Tibial nerve (tissue), 4 donors: ENCODE results near the gene GARIN3. TPM values are rescaled to one million over a fixed set of nuclear protein-coding genes. Genes with fewer than 3 reads are reported as not detected.
"Not testable (repeated sequence)": the region's sequence is repeated elsewhere in the genome, so short reads cannot be mapped to it uniquely, and the experiment has no call there.

ENCODE experiments used
- DNase-seq, 2 donors: peaks; one replicate each; pipeline ENCODE4 v3.0.0-alpha.2; 2019; ENCODE audit warnings: low spot score in 2 of 2
- H3K27ac ChIP-seq, 4 donors: fragments of 200-600 bp; sonication (generic) in 3 of 4; one replicate each; pipeline ENCODE4 v1.5.1; 2017 to 2019; ENCODE audit warnings: mild to moderate bottlenecking in 1 of 4
- H3K27me3 ChIP-seq, 2 donors: fragments of 200-600 bp; sonication (generic) in 1 of 2; one replicate each; pipeline versions ENCODE4 v1.5.1 to v1.6.0; 2017 to 2019
- H3K36me3 ChIP-seq, 3 donors: fragments of 200-600 bp; sonication (generic); one replicate each; pipeline ENCODE4 v1.5.1; 2018 to 2019
- H3K4me1 ChIP-seq, 4 donors: fragments of 200-600 bp; sonication (generic) in 3 of 4; one replicate each; pipeline ENCODE4 v1.5.1; 2017 to 2019
- H3K4me3 ChIP-seq, 4 donors: fragments of 200-600 bp; sonication (generic) in 3 of 4; one replicate each; pipeline ENCODE4 v1.5.1; 2017 to 2019; ENCODE audit warnings: mild to moderate bottlenecking in 1 of 4, moderate library complexity in 1 of 4
- H3K9me3 ChIP-seq, 4 donors: fragments of 200-600 bp; sonication (generic) in 3 of 4; one replicate each; pipeline ENCODE4 v1.5.1; 2017 to 2019
- EP300 ChIP-seq, 2 donors: sonication (generic); formaldehyde crosslinking; IDR thresholded peaks; one replicate each; pipeline ENCODE4 v1.6.1; 2017; ENCODE audit warnings: antibody characterized with exemption in 2 of 2, mild to moderate bottlenecking in 1 of 2
- POLR2A ChIP-seq, 2 donors: fragments of 450-650 bp; IDR thresholded peaks; one replicate each; pipeline ENCODE4 v1.6.1; 2017; ENCODE audit warnings: antibody characterized with exemption in 2 of 2, mild to moderate bottlenecking in 2 of 2, moderate library complexity in 2 of 2
- WGBS, 2 donors: methylation state at CpG; one replicate each; pipeline ENCODE4 v1.1.5; 2018; 5-methylcytosine and 5-hydroxymethylcytosine counted together
- total RNA-seq, 4 donors: library from RNA; depleted of rRNA; stranded (reverse); fragments of >200 nt; gene quantifications; one replicate each; pipeline ENCODE4 v1.1.0, GENCODE V29; 2016
- TF ChIP-seq, protein P1 (sequence below), 5 experiments: fragments of 200-600 bp in 3 of 5; fragments of 450-650 bp in 2 of 5; sonication (generic) in 3 of 5; IDR thresholded peaks; one replicate each; pipeline ENCODE4 v1.5.1; 2016 to 2019; ENCODE audit warnings: antibody characterized with exemption in 5 of 5, mild to moderate bottlenecking in 3 of 5, moderate library complexity in 2 of 5

Gene GARIN3
- total RNA-seq, 4 donors from 2014 or later = not detected

DNA sequence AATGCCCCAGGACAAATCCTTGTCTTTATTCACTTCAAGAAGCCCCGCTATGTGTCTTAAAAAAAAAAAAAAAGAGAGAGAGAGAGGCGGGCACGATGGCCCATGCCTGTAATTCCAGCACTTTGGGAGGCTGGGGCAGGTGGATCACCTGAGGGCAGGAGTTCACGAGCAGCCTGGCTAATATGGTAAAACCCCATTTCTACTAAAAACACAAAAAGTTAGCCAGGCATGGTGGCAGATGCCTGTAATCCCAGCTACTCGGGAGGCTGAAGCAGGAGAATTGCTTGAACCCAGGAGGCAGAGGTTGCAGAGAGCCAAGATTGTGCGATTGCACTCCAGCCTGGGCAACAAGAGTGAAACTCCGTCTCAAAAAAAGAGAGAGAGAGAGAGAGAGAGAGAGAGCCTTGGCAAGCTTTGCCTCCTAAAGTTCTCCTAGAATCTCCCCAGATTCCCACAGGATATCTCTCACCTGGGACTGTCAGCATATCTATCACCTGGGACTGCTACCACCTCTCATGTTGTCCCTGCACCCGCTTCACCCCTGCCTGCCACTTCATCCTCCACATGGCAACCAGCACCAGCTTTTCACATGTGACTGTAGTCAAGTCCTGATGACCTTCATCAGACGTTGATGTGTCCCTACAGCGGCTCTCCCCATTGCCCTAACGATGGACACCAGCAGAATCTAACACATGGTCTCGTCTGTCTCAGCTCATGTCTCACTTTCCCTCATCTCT is 20.4 kb upstream of the GARIN3 start:
- H3K4me1 ChIP-seq = no peaks in the 10 kb centered on the region
- H3K36me3 ChIP-seq = no peaks in the 10 kb centered on the region
- no peak overlapping the region for H3K27ac ChIP-seq
- TF ChIP-seq EP300 (IDR thresholded peaks at IDR 0.05) (no peak), POLR2A (IDR thresholded peaks at IDR 0.05) (no peak)
- TF ChIP-seq, protein P1, sequence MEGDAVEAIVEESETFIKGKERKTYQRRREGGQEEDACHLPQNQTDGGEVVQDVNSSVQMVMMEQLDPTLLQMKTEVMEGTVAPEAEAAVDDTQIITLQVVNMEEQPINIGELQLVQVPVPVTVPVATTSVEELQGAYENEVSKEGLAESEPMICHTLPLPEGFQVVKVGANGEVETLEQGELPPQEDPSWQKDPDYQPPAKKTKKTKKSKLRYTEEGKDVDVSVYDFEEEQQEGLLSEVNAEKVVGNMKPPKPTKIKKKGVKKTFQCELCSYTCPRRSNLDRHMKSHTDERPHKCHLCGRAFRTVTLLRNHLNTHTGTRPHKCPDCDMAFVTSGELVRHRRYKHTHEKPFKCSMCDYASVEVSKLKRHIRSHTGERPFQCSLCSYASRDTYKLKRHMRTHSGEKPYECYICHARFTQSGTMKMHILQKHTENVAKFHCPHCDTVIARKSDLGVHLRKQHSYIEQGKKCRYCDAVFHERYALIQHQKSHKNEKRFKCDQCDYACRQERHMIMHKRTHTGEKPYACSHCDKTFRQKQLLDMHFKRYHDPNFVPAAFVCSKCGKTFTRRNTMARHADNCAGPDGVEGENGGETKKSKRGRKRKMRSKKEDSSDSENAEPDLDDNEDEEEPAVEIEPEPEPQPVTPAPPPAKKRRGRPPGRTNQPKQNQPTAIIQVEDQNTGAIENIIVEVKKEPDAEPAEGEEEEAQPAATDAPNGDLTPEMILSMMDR (IDR thresholded peaks at IDR 0.05) = no peak
- H3K9me3 ChIP-seq = no peaks in the 10 kb centered on the region
- H3K27me3 ChIP-seq = no peaks in the 10 kb centered on the region
- no peak overlapping the region for H3K4me3 ChIP-seq
- 79 to 81% methylated on average over 12 of the region's 12 CpGs for WGBS, 2 donors
- no peak for DNase-seq

DNA sequence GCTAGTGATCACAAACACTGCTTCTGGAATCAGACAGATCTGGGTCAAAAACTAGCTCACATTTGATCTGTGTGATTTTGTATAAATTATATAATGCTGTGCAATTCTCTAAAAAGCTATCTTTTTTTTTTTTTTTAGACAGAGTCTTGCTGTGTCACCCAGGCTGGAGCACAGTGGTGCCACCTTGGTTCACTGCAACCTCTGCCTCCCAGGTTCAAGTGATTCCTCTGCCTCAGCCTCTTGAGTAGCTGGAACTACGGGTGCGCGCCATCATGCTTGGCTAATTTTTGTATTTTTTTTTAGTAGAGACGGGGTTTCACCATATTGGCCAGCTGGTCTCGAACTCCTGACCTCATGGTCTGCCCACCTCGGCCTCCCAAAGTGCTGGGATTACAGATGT is 19.1 kb upstream of the GARIN3 start:
- H3K4me1 ChIP-seq, H3K27me3 ChIP-seq, H3K4me3 ChIP-seq, H3K36me3 ChIP-seq, H3K9me3 ChIP-seq, H3K27ac ChIP-seq, DNase-seq: not testable (repeated sequence)
- whole genome bisulfite sequencing, 2 donors = 87 to 97% methylated on average over 6 of the region's 6 CpGs

DNA sequence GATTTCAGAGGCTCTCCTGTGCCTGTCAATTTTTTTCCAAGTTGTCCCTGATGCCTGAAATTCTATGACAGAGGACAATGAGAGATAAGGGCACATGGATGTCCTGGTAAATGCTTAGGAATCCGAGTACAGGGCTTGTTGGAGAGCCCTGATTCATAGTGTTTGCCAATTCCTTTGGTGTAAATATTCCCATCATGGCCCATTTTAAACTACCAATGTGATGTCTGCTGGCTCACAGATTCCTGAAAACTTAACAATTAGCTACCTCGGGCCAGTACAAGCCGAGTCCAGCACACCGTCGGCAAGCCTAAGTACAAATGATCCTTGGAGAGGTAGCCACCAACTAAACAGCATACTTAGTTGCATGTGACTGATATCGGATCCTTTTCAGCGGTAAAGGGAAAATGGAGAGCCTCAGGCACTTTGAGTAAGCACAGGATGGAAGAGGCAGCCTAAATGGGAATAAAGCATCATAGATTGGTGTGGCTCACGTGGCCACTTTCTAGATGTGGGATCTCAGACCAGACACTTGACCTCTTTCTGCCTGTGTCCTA is 18.1 kb upstream of the GARIN3 start:
- Histone ChIP-seq H3K9me3 (no peaks in the 10 kb centered on the region), H3K4me3 (no peak overlapping the region), H3K27me3 (no peaks in the 10 kb centered on the region), H3K36me3 (no peaks in the 10 kb centered on the region), H3K4me1 (no peaks in the 10 kb centered on the region), H3K27ac (no peak overlapping the region)
- no peak for TF ChIP-seq POLR2A (IDR thresholded peaks at IDR 0.05)
- no peak for TF ChIP-seq EP300 (IDR thresholded peaks at IDR 0.05)
- TF ChIP-seq, protein P1 (IDR thresholded peaks at IDR 0.05) = no peak
- DNase-seq = no peak
- 83 to 94% methylated on average over 8 of the region's 8 CpGs for WGBS, 2 donors

DNA sequence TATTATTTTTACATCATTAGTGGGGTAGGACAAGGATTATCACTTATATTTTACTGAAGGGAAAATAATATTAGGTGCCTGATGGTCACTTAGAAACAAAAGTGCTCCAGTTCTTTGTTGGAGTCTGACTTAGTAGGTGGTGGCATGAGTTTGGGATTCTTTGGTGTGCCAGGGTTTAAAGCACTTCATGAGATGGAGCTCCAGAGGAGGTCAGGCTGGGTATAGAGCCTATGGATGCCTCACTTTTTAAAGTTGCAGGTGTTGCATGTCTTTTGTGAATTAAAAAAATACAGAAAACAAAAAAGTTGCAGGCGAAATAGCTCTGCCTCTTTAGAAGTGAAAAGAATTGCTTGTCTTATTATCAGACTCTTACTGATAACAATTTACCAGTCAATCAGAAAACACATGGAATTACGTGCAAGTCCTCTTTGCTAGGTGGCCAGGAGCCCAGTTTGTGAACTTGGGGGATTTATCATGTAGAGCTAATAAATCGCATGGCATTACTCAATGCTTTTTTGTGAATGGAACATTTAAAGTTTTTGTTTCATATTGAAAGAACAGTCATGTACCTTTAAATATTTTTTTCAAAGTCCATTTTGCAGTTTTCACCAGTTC is 16.2 kb upstream of the GARIN3 start:
- H3K27me3 ChIP-seq = no peaks in the 10 kb centered on the region
- H3K4me3 ChIP-seq = peak overlapping the region in 1 of 4 donors; percentile 28
- DNase-seq = no peak
- H3K9me3 ChIP-seq = no peaks in the 10 kb centered on the region
- TF ChIP-seq, protein P1 (IDR thresholded peaks at IDR 0.05) = no peak
- TF ChIP-seq EP300 (IDR thresholded peaks at IDR 0.05) (no peak), POLR2A (IDR thresholded peaks at IDR 0.05) (no peak)
- peak overlapping the region in 1 of 4 donors; percentile 5 for H3K27ac ChIP-seq
- H3K36me3 ChIP-seq = no peaks in the 10 kb centered on the region
- 75 to 79% methylated on average over 3 of the region's 3 CpGs for WGBS, 2 donors
- H3K4me1 ChIP-seq = no peaks in the 10 kb centered on the region

DNA sequence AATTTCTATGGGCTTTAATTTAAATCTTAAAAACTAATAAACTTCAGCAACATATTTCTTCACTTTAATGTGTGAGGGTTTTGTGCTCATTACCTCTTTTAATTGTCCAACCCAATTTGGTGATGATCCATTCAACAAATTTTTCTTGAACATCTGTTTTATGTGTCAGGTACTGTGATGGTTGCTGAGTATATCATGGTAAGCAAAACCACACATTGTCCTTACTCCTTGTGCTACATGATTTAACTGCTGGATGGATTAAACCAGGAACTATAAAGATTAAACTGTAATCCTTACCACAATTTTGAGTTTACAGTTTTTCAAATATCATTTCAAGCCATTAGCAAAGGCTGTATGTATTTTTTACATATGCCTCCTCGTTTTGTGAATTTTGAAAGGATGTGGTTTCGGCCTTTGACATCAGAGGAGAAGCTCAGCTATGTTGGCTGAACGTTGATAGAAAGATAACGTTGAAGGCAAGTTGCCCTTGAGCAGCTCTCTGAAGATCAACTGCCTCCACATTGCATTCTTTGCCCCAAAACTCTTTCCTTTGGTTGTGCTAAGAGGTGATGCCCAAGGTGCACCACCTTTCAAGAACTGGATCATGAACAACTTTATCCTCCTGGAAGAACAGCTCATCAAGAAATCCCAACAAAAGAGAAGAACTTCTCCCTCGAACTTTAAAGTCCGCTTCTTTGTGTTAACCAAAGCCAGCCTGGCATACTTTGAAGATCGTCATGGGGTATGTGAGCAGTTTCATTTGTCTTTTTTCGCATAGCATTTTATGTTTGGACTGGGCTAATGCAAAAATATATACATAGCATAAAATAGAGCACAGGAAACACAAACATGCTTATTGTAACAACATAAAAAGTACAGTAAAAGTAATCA is 14.6 kb upstream of the GARIN3 start, which contains the start of gene ITK:
Gene ITK (plus strand): TSS at position 467 of the 891 bp plus-strand sequence. CDS start 138 bp downstream, at position 605.
- 75 to 78% methylated on average over 8 of the region's 8 CpGs for WGBS, 2 donors
- DNase-seq = no peak
- Histone ChIP-seq H3K36me3 (no peaks in the 10 kb centered on the region), H3K9me3 (no peaks in the 10 kb centered on the region), H3K27ac (peak within 1 kb of the TSS in 1 of 4 donors; percentile 51), H3K27me3 (no peaks in the 10 kb centered on the region), H3K4me1 (no peaks in the 10 kb centered on the region), H3K4me3 (peak within 1 kb of the TSS in 1 of 4 donors; percentile 28)
- no peak for TF ChIP-seq EP300 (IDR thresholded peaks at IDR 0.05)
- no peak for TF ChIP-seq POLR2A (IDR thresholded peaks at IDR 0.05)
- TF ChIP-seq, protein P1 (IDR thresholded peaks at IDR 0.05) = no peak
